GM21381 (cell line): Measurements from ENCODE around the gene CHRNG.
"Not testable (repeated sequence)": the region's sequence is repeated elsewhere in the genome, so short reads cannot be mapped to it uniquely, and the experiment has no call there.

Source experiments
- ATAC-seq: cut with Tn5 transposase; IDR thresholded peaks from one replicate; pipeline ENCODE4 v1.9.1; 2021; ENCODE audit warnings: mild to moderate bottlenecking, moderate library complexity; ENCODE audit not compliant: unreplicated experiment

CHRNG gene

GRCh38 chr2:232543491-232543890 lies 4.0 kb downstream of the CHRNG start:
- ATAC-seq, result no peak

- no peak for ATAC-seq
These were observed 4.6 kb downstream of the CHRNG start for GRCh38 chr2:232543928-232544631.

GRCh38 chr2:232544674-232545073 lies 5.2 kb downstream of the CHRNG start:
- no peak for ATAC-seq

- no peak for ATAC-seq
These were observed 6.3 kb downstream of the CHRNG start for GRCh38 chr2:232545511-232546375.

- ATAC-seq, result no peak
These were observed 8.5 kb downstream of the CHRNG start for GRCh38 chr2:232547991-232548390.

GRCh38 chr2:232549655-232550353 lies 10.3 kb downstream of the CHRNG start:
- ATAC-seq, result no peak

- ATAC-seq, result peak; percentile 96
These were observed 11.1 kb downstream of the CHRNG start, which contains the start of the genes EIF4E2 and TIGD1 for GRCh38 chr2:232550354-232551249. Gene EIF4E2 (plus strand): TSS chr2:232550689. CDS start chr2:232550725, 36 bp downstream. Gene TIGD1 (minus strand): TSS chr2:232550557. CDS start chr2:232549882, 675 bp downstream.

- ATAC-seq, result no peak
These were observed 11.8 kb downstream of the CHRNG start for GRCh38 chr2:232551250-232551638.

GRCh38 chr2:232551776-232552175 lies 12.3 kb downstream of the CHRNG start:
- no peak for ATAC-seq

- ATAC-seq, result no peak
These were observed 16.9 kb downstream of the CHRNG start for GRCh38 chr2:232556426-232556825.

- ATAC-seq, result no peak
These were observed 23.1 kb downstream of the CHRNG start for GRCh38 chr2:232562515-232563151.

GRCh38 chr2:232563580-232563979 lies 24.1 kb downstream of the CHRNG start:
- ATAC-seq, result no peak

- no peak for ATAC-seq
These were observed 28.2 kb downstream of the CHRNG start for GRCh38 chr2:232567721-232568120.

GRCh38 chr2:232568161-232568560 lies 28.7 kb downstream of the CHRNG start:
- no peak for ATAC-seq

GRCh38 chr2:232569541-232569940 lies 30.0 kb downstream of the CHRNG start:
- ATAC-seq, result no peak

- ATAC-seq, result not testable (repeated sequence)
These were observed 31.0 kb downstream of the CHRNG start for GRCh38 chr2:232570481-232570880.

- ATAC-seq, result no peak
These were observed 31.6 kb downstream of the CHRNG start for GRCh38 chr2:232571026-232571474.

- no peak for ATAC-seq
These were observed 33.5 kb downstream of the CHRNG start for GRCh38 chr2:232573042-232573441.

- no peak for ATAC-seq
These were observed 34.4 kb downstream of the CHRNG start for GRCh38 chr2:232573771-232574435.
